ENCODE data around the gene SLC29A3.

SLC29A3 gene

DNA sequence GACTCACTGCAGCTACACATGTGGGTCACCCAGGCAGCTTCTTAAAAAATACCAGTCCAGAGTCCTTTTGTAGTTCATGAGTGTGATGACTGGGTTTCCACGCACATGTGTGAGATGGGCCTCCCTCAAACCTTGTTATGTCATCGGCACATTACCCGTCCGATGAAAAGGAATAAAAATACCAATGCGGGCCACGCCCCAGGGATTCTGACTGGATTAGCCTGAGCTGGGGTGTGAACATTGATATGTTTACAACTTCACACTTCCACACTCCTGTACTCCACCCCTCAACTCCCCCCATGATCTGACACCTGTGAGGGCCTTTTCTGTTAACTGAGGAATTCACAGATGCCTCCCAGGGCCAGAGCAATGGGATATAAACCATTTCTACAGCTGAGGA, 6.2 kb downstream of the SLC29A3 start:
- no peak for DNase-seq

DNA sequence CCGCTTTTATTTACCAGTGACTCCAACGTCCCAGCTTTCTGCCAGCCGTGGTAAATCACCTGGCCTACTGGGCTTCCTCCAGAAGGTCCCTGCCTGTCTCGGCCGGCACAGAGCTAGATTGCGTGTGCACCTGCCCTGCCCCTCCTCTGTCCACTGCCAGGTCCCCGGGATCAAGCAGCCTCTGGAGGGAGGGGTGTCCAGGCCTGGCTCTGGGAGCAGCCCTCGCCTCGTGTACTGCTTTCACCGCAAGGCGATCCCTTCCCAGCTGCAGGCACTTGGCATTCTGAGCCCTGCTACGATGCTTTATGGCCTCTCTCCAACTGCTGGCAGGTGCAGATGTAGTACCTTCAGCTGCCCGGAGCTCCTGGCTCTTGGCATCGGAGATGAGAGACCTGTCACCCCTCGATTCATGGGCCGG, 7.4 kb downstream of the SLC29A3 start:
- no peak for DNase-seq

DNA sequence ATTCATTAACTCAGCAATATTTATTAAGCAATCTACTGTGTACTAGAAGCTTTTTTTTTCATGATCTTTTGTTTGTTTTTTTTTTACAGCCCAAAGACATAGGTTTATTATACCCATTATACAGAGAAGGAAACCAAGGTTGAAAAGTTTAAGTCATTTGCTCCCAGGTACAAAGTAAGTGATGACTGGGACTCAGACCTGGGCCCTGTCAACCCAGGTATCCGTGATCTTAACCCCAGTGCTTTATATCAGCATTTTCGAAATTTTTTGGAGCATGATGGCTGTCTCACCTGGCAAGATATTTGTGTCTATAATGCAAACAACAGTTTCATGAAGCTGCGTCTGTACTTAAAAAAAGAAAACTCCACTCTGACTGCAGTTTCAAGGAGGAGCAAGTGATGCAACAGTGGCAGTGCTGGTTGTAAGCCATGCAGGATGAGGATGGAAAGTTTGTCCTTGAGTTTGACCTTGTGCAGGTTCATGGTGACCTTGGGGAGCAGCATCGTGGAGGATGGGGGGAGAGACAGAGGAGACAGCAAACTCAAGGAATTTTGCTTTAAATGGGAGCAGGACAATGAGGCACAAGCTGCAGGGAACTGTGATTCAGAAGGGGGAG, 11.8 kb downstream of the SLC29A3 start:
- DNase-seq = no peak

DNA sequence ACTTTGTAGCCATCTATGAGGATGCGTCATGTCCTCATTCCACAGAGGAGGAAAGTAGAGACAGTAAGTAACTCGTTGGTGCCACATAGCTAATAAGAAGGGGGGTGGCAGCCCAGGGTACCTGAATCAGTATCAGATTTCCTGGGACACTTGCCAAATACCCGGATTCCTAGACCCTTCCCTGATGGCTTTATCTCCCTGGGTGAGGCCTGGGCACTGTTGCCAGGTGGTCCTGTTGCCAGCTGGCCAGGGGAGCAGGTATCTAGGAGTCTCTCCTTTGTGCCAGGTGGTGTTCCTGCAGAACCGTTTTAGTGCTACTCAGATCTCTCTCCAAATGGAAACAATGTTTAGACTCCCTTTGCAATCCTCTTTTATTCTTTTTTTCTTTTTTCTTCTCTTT, 12.7 kb downstream of the SLC29A3 start:
- no peak for DNase-seq

DNA sequence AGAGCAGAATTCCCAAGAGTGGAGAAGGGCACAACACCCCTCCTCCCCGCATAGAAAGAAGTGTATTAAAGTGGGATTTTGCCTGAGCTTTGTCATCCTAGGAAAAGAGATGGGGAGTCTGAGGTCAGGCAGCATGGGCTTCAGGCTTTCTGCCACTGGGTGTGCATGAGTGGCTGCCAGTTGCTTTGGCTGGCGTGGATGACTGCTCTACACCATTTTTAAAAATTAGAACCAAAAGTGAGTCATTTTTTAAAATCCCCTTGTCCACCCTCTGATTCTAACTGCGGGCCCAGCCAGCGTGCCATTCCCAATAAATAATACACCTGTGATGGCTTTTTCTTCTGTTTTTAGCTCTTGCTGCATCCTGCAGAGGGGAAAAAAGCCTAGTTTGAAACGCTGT, 13.4 kb downstream of the SLC29A3 start:
- DNase-seq = no peak

DNA sequence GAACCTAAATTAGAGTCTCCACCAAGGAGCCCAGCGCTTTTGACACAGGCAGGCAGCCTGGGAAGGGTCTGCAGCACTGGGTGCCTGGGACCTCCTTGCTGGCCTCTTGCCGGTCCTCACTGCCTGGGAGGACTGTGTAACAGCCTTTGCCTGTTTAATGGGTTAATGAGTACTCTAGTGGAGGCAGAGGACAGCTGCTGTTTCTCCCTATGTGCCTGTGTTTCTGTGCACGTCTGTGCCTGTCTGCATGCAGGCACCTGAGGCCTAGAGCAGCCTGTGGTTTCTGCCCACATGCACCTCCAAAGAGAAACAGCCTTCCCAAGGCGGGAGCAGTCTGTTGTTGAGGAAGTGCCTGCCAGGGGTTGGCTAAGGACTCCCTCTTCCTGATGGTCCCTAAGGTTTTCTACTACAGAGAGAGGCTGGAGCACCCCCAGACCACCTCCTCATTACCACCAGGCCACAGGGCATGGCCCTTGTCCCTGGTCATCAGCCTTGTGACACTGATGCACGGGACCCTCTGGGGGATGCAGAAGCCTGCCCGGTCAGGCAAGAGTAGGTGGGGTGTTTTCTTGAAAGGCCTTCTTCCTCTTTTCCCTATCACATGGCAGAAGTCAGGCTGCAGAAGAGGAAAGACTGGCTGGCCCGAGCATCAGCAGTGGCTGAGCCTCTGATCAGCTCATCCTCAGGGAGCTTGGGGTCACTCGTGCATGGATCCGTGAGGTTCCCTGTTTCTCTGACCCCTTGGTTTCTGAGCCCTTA, 14.2 kb downstream of the SLC29A3 start:
- DNase-seq = no peak

DNA sequence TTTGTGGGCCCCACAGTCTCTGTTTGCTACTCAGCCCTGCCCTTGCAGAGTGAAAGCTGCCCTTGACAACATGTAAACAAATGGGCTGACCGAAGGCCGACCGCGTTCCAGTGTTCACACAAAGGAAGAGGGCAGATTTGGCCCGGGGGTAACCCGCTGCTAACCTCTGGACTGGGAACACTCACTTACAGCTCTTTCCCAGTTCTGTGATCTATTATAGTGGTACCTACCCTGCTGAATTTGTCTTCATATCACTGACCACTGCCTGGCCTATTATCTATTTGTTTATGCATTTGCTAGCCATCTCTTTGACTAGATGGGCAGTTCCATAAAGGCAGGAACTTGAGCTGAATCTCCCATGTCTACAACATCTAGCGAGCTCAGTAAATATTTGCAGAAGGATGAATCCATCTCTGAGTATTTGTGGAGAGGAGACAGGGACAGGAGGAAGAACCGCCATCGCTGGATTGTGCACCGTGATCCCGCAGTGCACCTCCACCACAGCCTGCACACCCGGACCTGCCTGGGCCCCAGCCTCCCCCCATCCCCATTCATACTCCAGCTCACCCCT, 15.2 kb downstream of the SLC29A3 start:
- DNase-seq = no peak

DNA sequence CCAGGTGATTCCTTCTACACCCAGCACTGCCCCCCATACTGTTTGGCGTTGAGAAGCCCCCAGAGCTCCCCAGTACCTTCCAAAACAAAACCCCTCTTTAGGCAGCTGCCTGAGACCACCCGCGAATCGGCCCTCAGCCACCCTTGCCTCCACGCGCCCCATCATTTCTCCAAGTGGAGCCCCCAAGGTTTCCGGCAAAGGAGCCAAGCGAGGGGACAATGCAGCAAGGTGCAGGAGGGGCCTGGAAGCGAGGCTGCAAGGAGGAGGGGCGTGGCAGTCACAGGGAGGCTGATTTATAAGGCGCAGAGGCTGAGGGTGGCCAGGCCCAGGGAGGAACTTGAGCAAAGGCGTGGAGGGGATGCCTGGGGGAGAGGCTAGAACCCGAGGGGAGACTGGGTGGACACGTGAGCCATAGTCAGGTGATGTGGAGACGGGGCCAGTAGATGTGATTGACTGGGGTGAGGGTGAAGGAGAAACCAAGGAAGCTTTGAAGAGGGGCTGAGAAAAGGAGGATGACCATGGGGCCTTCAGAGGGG, 16.2 kb downstream of the SLC29A3 start:
- no peak for DNase-seq

DNA sequence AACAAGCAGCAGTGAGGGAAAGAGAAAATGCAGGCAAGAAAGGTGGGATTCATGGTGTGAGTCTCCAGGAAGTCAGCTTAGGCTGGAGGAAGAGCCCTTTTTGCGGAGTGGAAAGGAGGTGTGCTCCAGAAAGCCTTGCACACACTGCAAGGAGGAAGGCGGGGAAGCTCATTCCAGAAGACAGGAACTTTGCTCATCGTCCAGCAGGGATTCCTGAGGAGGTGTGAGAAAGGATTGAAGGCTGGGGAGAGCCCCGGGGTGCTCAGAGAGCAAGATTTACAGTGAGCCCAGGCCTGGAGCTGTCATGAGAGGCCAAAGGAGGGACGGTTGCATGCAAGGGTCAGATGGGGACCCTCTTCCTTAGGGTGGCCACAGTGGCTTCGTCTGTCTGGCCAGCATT, 17.6 kb downstream of the SLC29A3 start:
- DNase-seq = no peak

DNA sequence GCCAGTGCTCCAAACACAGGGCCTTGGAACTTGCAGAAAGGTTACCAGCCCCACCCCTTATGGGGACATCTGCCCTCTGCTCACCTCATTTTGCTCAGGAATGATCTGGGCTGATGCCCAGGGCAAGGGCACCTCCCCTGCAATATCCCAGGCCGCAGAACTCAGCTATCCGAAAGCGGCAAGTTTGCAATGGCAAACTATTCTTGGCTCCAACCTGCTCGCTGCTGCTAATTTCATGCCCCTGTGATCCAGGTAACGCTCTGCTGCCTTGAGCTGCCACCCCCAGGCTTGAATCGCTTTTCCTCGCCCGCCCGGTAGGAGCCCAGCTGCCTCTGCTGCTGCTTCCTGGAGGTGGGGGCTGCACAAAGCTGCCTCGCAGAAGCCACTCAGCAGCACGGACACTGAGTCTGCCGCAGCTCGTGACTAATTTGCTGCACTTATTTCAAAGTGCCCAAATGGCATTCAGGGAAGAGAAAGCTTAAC, 18.2 kb downstream of the SLC29A3 start:
- no peak for DNase-seq

DNA sequence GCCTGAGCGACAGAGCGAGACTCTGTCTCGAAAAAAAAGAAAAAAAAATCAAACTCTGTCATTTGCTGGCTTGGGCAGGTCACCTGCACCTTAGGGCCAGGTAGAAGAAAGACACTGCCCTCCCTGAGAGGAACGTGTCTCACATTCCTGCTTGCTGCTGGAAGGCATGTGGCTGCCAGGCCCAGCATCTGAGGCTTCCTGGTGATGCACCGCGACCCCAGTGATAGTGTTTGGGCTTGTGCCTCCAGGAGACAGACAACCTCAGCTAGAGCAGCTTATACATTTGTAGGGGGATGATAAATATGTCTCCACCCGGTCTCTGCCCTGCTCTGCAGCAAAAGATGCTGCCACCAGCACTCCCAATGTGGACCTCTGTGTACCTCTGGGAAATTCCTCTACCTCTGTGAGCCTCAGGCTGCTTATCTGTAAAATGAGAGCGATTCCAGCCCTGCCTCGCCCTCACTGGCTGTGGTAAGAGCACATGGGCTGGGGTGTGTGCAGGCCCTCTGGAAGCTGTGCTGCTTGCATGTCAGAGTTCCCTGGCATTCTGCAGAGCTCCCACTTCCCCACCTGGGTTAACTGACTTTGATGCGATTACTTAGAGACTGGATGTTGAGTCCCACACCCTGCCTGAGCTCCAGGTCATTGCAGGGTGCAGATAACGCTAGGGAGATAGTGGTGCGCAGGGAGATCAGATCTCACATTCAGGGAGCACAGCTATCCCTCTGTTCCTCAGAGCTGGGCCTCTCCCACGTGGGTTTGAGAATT, 19.9 kb downstream of the SLC29A3 start:
- DNase-seq = no peak

DNA sequence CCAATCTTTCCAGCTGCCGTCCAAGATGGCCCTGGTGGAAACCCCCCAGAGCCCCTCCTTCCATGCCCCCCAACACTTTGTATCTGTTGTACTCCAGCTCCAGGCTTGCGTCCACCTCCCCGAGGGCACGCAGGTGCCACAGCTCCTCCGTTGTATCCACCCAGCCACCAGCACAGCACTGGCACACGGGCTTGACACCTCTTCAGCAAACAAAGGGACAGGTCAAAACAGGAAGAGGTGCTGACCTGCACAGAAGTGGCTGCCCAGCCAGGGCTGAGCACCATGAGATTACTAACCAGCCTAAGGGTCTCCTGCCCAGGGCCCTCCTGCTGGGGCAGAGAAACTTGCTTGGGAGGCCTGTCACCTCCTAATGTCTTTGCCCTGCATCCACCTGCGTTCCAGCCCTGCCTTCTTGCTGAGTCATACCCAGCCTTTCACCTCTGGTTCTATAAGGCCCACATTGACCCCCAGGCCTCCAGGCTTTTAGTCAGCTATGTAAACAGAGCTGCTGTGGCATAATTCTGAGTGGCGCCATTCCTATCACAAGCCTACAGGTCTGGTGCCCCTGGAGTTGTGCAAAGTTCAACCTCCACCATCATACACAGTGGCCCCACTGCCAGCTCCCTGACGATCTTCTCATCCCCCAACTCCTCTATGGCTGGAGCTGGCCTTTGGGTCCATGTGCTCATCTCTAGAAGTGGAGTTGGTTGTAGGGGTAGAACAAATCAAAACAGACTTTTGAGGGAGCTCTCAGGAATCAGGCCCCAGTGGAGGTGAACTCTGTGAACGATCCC, 20.9 kb downstream of the SLC29A3 start:
- DNase-seq = no peak

DNA sequence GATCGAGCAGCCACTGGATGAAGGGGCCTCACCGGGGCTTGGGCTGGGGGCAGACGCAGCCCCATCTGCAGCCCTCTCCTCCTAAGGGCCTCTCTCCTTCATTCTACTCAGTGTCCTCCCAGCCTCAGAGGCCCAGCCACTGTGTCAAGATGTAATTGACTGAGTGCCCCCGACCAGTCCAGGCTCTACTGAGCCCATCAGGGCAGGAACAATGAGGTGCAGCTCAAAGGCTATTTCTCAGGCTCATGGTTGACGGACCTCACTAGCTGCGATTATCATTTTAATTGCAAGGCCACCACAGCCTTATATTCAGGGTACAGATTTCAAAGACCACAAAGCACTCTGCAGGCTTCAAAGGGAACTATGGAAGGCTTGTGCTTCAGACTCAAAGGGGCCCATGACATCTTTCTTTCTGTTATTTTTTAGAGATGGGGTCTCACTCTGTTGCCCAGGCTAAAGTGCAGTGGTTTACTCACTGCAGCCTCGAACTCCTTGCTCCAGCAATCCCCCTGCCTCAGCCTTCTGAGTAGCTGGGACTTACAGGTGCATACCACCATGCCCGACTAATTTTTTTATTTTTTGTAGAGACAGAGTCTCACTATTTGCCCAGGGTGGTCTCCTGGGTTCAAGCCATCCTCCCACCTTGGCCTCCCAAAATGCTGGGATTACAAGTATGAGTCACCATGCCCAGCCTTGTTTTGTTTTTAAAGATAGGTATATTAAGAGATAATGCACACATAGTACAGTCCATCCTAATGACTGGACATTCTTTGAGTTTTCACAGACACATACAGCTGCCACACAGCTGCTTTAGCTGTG, 23.7 kb downstream of the SLC29A3 start:
- no peak for DNase-seq

DNA sequence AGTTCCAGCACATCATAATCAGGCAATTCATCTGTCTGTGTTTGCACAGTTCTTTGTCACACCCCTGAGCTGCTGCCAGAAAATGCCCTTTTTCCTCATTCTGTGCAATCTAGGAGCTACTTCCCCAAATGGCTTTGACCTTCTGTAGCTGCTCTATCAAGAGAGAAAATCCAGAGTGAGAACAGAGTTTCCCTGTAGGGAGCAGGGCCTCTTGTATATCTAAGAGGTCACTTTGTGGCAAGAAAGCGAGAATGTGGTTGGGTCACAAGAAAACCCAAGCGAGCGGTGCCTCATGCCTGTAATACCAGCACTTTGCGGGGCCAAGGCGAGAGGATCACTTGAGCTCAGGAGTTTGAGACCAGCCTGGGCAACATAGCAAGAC, 24.3 kb downstream of the SLC29A3 start:
- DNase-seq = no peak

DNA sequence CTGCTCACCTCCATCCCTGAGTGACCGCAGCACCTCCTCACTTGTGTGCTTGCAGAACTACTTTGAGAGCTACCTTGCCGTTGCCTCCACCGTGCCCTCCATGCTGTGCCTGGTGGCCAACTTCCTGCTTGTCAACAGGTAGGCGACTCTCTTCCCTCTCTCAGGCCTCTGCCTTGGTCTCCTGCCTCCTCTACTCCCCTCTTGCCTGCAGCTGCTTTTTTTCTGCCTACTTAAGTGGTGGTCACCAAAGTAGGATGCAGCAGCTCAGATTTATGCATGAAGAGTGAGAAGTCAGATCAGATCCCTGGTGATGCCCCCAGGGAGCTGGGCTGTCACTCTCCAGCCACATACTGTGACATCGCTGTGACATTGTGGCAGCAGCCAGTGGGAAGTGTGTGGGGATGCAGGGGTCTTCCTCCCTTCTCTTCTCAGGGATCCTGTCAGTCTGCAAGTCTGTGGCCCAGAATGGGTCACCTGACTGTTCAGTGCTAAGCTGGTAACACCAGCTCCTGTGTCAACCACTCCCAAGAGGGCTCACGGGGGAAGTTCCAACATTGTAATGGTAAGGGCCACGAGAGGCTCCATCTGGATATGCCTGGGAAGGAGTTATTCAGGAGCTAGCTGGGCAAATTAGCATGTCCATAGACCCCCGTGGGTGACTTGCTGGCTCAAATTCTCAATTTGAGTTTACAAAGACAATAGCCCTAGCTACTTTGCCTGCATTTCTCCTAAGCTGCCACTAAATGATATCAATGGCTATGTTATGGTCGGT, 25.3 kb downstream of the SLC29A3 start:
- DNase-seq = no peak

DNA sequence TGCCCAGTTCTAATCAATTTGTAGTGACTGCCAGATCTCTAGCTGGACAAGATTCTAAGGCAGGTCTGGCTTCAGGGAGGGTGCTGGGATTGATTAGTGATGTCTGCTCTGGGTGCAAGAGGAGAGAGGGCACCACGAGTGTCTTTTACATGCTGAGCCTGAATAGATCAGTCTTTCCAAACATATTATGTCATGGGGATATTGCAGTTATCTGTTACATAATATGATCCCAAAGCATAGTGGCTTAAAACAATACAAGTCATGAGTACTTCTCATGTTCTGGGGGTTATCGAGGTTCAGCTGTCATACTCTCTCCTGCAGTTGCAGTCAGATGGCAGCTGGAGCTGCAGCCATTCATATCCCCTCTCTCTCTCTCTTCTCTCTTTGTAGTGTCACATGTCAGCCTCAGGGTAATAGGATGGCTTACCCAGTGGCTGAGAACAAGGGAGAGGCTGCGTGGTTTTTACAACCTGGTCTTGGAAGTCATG, 26.0 kb downstream of the SLC29A3 start:
- DNase-seq = no peak

DNA sequence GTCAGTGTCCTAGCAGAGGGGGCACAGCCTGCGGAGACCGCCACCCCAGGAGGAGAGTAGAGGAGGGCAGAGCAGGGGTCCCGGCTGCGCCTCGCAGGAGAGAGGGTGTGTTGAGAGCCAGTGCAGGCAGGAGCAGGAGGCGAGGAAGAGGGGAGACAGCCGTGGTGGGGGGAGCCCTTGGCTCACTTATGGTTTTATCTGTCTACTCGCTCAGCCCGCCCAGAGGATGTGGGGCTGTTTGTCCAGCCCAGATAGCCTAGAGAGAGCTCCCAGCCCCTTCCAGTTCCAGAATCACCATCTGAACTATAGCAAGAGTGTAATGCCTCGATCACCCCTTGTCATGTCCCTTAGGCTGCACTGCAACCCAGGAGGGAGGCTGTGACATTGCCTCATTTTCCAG, 26.6 kb downstream of the SLC29A3 start:
- DNase-seq = no peak

DNA sequence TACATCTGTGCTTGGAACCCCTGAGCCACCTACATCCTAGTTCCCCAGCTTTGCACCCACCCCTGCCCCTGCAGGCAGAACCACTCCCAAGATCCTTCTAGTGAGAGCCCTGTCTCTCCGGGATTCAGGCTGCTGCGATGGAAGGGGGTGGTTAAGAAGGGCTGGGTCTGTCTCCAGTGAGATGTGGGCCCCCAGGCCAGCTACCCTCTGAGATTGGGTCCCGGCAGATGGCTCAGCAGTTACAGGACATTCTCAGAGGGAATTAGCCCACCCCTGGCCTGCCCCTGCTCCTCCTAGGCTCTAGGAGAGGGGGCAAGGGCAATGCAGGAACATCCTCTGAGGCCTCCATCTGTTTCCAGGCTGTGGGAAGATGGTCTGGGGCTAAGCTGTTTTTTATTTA, 27.7 kb downstream of the SLC29A3 start:
- DNase-seq = no peak

DNA sequence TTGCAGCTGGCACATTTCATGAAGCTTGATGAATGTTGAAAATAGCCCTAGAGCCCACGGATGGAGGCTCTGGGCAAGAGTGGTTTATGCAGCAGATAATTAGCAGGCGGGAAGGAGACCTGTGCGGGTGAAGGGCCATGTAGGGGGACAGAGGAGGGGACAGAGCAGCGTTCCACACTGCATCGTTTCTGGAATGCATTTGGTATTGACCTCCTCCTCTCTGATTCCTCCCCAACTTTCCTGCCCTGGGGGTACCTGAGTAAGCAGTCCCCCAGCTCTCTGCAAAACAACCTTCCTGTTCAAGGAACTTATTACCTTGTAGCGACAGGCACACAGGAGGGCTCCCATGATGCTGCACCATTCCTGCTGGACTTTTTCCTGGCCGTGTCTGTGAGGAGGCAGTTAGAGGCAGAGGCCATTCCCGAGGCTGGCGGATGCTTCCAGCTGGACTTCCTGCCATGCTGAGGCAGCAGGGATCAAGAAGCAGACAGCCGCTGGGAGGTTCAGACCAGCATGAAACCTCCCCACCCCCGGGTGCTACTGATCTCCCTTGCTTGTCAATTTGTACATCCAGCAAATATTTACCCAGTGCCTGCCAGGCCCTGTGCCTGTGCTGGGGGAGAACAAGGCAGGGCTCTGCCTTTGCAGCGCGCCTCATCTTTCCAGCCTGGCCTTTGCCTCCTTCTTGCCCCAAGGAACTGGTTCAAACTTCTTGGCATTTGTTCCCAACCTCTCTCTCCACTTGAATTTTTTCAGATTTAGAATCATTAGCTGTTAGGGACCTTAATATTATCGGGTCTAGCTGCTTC, 28.7 kb downstream of the SLC29A3 start:
- no peak for DNase-seq

DNA sequence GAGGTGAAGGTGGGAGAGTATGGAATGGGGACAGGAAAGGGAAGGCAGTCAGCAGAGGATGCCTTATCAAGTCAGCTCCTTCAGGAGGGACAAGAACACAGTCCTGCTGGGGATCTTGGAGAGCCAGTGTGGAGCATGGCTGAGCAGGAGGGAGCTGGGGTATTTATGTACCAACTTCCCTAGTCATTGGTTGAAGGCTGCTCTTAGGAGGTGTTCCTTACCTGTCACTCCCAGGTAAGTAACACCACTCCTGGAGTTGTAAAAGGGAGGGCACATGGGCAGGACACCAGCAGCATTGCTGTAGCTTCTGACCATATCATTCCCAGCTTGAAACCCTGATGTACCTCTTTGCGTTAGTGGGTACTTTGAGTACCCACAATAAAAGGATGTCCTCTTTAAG, 29.8 kb downstream of the SLC29A3 start:
- no peak for DNase-seq

All from RPMI8226 (cell line).